GM23338 (cell line): ENCODE results near the gene PDE7B. TPM values are rescaled to one million over a fixed set of nuclear protein-coding genes. Genes with fewer than 3 reads are reported as not detected.

Experiments used
- ATAC-seq: fragments of 200-7000 bp; cut with Tn5 transposase; 3 replicates; pipeline ENCODE4 v1.9.1; 2020
- DNase-seq: peaks from one replicate; pipeline ENCODE4 v3.0.0-alpha.2; 2015; ENCODE audit warnings: low spot score
- H2AFZ ChIP-seq: fragments of 200-600 bp; sonication (generic); 2 replicates; pipeline ENCODE4 v1.8.0; 2016; ENCODE audit warnings: antibody characterized with exemption, mild to moderate bottlenecking, moderate library complexity
- H3F3A ChIP-seq: fragments of 200-600 bp; sonication (generic); replicated peaks from 2 replicates; pipeline ENCODE4 v1.8.0; 2017; ENCODE audit warnings: antibody characterized with exemption, mixed run types, low read depth
- H3K27ac ChIP-seq: fragments of 200-600 bp; sonication (generic); 2 replicates; pipeline ENCODE4 v1.6.1; 2016; ENCODE audit warnings: low read depth
- H3K27me3 ChIP-seq: fragments of 200-600 bp; sonication (generic); 2 replicates; pipeline ENCODE4 v1.8.0; 2016; ENCODE audit warnings: mild to moderate bottlenecking, mixed run types, moderate library complexity; ENCODE audit not compliant: insufficient read depth
- H3K36me3 ChIP-seq: fragments of 200-600 bp; sonication (generic); 2 replicates; pipeline ENCODE4 v1.8.0; 2016; ENCODE audit warnings: mild to moderate bottlenecking; ENCODE audit not compliant: insufficient read depth
- H3K4me1 ChIP-seq: fragments of 200-600 bp; sonication (generic); 2 replicates; pipeline ENCODE4 v1.8.0; 2016; ENCODE audit warnings: mild to moderate bottlenecking, moderate library complexity; ENCODE audit not compliant: insufficient read depth
- H3K4me2 ChIP-seq: fragments of 200-600 bp; sonication (generic); 2 replicates; pipeline ENCODE4 v1.7.1; 2017; ENCODE audit warnings: mixed run types
- H3K4me3 ChIP-seq: fragments of 200-600 bp; sonication (generic); 2 replicates; pipeline ENCODE4 v1.6.1; 2016; ENCODE audit warnings: mixed run types
- H3K79me2 ChIP-seq: fragments of 200-600 bp; sonication (generic); replicated peaks from 2 replicates; pipeline ENCODE4 v1.8.0; 2017; ENCODE audit warnings: mild to moderate bottlenecking; ENCODE audit not compliant: insufficient read depth
- H3K9me2 ChIP-seq: fragments of 200-600 bp; sonication (generic); 2 replicates; pipeline ENCODE4 v1.8.0; 2017; ENCODE audit not compliant: insufficient read depth
- H4K20me1 ChIP-seq: fragments of 200-600 bp; sonication (generic); replicated peaks from 2 replicates; pipeline ENCODE4 v1.8.0; 2017; ENCODE audit warnings: mild to moderate bottlenecking; ENCODE audit not compliant: insufficient read depth
- H3K27ac Mint-ChIP-seq: 2 replicates; pipeline ENCODE4 v1.8.0; 2020; ENCODE audit warnings: inconsistent platforms, mild to moderate bottlenecking, moderate library complexity, mixed read lengths
- H3K27me3 Mint-ChIP-seq: 3 replicates; pipeline ENCODE4 v1.8.0; 2022; ENCODE audit warnings: low read depth, mild to moderate bottlenecking, moderate library complexity, mixed read lengths, inconsistent platforms; ENCODE audit not compliant: insufficient read depth, poor library complexity
- H3K36me3 Mint-ChIP-seq: 3 replicates; pipeline ENCODE4 v1.8.0; 2021; ENCODE audit warnings: low read depth, mild to moderate bottlenecking, inconsistent platforms, moderate library complexity, mixed read lengths
- H3K4me1 Mint-ChIP-seq: 3 replicates; pipeline ENCODE4 v1.8.0; 2020; ENCODE audit warnings: mild to moderate bottlenecking, inconsistent platforms, mixed read lengths
- H3K4me3 Mint-ChIP-seq: 3 replicates; pipeline ENCODE4 v1.8.0; 2021; ENCODE audit warnings: moderate library complexity, mild to moderate bottlenecking, inconsistent platforms, mixed read lengths
- H3K9me3 Mint-ChIP-seq: 3 replicates; pipeline ENCODE4 v1.8.0; 2020; ENCODE audit warnings: moderate library complexity, mild to moderate bottlenecking, inconsistent platforms, mixed read lengths
- EZH2 ChIP-seq: fragments of 200-600 bp; sonication (generic); IDR thresholded peaks from one replicate; pipeline ENCODE4 v1.8.0; 2017; ENCODE audit warnings: antibody characterized with exemption, mild to moderate bottlenecking, low read depth; ENCODE audit not compliant: unreplicated experiment
- EZH2phosphoT487 ChIP-seq: fragments of 200-600 bp; sonication (generic); IDR thresholded peaks from one replicate; pipeline ENCODE4 v1.8.1; 2018; ENCODE audit warnings: antibody characterized with exemption; ENCODE audit not compliant: unreplicated experiment
- POLR2AphosphoS5 ChIP-seq: IDR thresholded peaks from 2 replicates; pipeline ENCODE4 v1.6.1; 2016; ENCODE audit warnings: antibody characterized with exemption, low read depth
- STAT1 ChIP-seq: IDR thresholded peaks from one replicate; pipeline ENCODE4 v1.6.1; 2016; ENCODE audit warnings: antibody characterized with exemption; ENCODE audit not compliant: unreplicated experiment
- ZNF114 ChIP-seq: fragments of 250-450 bp; sonication (Bioruptor Pico); IDR thresholded peaks from 2 replicates; pipeline ENCODE4 v1.5.0; 2020; ENCODE audit warnings: mild to moderate bottlenecking, moderate library complexity
- polyA plus RNA-seq: library from polyadenylated mRNA; unstranded; fragments of >200 nt; fragmentation: Nextera tagmentation; extraction: Ambion mirVana; gene quantifications from 2 replicates; pipeline ENCODE4 v1.2.1, GENCODE V29; 2016
- total RNA-seq: library from RNA; depleted of rRNA; stranded (reverse); fragments of >200 nt; shearing (Covaris generic); gene quantifications from 2 replicates; pipeline ENCODE4 v1.2.3, GENCODE V29; 2014
- TF ChIP-seq, protein P1 (sequence below): IDR thresholded peaks from one replicate; pipeline ENCODE4 v1.6.1; 2018; ENCODE audit warnings: antibody characterized with exemption; ENCODE audit not compliant: unreplicated experiment
- TF ChIP-seq, protein P2 (sequence below): IDR thresholded peaks from 2 replicates; pipeline ENCODE4 v1.6.1; 2016; ENCODE audit warnings: antibody characterized with exemption
- TF ChIP-seq, protein P3 (sequence below): fragments of 250-450 bp; sonication (Bioruptor Pico); IDR thresholded peaks from 2 replicates; pipeline ENCODE4 v1.5.0; 2020; ENCODE audit warnings: mild to moderate bottlenecking, moderate library complexity

The PDE7B gene
- total and polyA plus RNA-seq, 2 experiments from 2014 or later: 0.07 TPM; not detected in 1

DNA sequence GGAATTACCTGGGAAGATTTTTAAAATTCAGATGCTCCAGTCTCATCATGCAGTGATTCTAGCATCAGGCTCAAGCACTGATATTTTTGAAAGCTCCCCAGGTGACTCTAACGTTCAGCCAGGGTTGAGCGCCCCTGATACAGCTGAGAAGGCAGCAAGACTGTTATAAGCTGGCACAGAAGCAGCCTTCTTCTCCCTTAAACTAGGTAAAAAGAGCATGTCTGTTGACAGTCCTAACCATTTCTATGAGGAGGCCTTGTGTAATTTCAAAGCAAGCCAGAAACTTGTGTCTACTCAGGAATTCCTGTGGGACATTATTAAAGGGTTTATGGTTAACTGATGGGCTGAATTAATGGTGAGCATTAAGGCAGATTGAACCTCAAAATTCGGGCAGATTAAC, 141.9 kb downstream of the PDE7B start:
- no peaks in the 10 kb centered on the region for H3K4me1 Mint-ChIP-seq
- H3K27me3 Mint-ChIP-seq: no peaks in the 10 kb centered on the region
- Histone ChIP-seq H4K20me1 (no peaks in the 10 kb centered on the region), H3F3A (no peaks in the 10 kb centered on the region), H3K9me2 (no peaks in the 10 kb centered on the region; the same call in 1 of the 2 replicates), H3K36me3 (no peaks in the 10 kb centered on the region), H3K4me2 (no peak overlapping the region), H3K27ac (no peak overlapping the region), H3K4me1 (no peaks in the 10 kb centered on the region), H3K79me2 (no peaks in the 10 kb centered on the region), H3K27me3 (no peaks in the 10 kb centered on the region), H3K4me3 (no peak overlapping the region), H2AFZ (no peak overlapping the region)
- H3K4me3 Mint-ChIP-seq: no peak overlapping the region
- ATAC-seq (no peak), DNase-seq (no peak)
- no peak overlapping the region for H3K27ac Mint-ChIP-seq
- TF ChIP-seq POLR2AphosphoS5: no peak
- no peak for TF ChIP-seq STAT1
- TF ChIP-seq EZH2phosphoT487: no peak
- TF ChIP-seq, protein P1, sequence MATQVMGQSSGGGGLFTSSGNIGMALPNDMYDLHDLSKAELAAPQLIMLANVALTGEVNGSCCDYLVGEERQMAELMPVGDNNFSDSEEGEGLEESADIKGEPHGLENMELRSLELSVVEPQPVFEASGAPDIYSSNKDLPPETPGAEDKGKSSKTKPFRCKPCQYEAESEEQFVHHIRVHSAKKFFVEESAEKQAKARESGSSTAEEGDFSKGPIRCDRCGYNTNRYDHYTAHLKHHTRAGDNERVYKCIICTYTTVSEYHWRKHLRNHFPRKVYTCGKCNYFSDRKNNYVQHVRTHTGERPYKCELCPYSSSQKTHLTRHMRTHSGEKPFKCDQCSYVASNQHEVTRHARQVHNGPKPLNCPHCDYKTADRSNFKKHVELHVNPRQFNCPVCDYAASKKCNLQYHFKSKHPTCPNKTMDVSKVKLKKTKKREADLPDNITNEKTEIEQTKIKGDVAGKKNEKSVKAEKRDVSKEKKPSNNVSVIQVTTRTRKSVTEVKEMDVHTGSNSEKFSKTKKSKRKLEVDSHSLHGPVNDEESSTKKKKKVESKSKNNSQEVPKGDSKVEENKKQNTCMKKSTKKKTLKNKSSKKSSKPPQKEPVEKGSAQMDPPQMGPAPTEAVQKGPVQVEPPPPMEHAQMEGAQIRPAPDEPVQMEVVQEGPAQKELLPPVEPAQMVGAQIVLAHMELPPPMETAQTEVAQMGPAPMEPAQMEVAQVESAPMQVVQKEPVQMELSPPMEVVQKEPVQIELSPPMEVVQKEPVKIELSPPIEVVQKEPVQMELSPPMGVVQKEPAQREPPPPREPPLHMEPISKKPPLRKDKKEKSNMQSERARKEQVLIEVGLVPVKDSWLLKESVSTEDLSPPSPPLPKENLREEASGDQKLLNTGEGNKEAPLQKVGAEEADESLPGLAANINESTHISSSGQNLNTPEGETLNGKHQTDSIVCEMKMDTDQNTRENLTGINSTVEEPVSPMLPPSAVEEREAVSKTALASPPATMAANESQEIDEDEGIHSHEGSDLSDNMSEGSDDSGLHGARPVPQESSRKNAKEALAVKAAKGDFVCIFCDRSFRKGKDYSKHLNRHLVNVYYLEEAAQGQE: no peak
- TF ChIP-seq, protein P2, sequence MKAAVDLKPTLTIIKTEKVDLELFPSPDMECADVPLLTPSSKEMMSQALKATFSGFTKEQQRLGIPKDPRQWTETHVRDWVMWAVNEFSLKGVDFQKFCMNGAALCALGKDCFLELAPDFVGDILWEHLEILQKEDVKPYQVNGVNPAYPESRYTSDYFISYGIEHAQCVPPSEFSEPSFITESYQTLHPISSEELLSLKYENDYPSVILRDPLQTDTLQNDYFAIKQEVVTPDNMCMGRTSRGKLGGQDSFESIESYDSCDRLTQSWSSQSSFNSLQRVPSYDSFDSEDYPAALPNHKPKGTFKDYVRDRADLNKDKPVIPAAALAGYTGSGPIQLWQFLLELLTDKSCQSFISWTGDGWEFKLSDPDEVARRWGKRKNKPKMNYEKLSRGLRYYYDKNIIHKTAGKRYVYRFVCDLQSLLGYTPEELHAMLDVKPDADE: no peak
- TF ChIP-seq, protein P3, sequence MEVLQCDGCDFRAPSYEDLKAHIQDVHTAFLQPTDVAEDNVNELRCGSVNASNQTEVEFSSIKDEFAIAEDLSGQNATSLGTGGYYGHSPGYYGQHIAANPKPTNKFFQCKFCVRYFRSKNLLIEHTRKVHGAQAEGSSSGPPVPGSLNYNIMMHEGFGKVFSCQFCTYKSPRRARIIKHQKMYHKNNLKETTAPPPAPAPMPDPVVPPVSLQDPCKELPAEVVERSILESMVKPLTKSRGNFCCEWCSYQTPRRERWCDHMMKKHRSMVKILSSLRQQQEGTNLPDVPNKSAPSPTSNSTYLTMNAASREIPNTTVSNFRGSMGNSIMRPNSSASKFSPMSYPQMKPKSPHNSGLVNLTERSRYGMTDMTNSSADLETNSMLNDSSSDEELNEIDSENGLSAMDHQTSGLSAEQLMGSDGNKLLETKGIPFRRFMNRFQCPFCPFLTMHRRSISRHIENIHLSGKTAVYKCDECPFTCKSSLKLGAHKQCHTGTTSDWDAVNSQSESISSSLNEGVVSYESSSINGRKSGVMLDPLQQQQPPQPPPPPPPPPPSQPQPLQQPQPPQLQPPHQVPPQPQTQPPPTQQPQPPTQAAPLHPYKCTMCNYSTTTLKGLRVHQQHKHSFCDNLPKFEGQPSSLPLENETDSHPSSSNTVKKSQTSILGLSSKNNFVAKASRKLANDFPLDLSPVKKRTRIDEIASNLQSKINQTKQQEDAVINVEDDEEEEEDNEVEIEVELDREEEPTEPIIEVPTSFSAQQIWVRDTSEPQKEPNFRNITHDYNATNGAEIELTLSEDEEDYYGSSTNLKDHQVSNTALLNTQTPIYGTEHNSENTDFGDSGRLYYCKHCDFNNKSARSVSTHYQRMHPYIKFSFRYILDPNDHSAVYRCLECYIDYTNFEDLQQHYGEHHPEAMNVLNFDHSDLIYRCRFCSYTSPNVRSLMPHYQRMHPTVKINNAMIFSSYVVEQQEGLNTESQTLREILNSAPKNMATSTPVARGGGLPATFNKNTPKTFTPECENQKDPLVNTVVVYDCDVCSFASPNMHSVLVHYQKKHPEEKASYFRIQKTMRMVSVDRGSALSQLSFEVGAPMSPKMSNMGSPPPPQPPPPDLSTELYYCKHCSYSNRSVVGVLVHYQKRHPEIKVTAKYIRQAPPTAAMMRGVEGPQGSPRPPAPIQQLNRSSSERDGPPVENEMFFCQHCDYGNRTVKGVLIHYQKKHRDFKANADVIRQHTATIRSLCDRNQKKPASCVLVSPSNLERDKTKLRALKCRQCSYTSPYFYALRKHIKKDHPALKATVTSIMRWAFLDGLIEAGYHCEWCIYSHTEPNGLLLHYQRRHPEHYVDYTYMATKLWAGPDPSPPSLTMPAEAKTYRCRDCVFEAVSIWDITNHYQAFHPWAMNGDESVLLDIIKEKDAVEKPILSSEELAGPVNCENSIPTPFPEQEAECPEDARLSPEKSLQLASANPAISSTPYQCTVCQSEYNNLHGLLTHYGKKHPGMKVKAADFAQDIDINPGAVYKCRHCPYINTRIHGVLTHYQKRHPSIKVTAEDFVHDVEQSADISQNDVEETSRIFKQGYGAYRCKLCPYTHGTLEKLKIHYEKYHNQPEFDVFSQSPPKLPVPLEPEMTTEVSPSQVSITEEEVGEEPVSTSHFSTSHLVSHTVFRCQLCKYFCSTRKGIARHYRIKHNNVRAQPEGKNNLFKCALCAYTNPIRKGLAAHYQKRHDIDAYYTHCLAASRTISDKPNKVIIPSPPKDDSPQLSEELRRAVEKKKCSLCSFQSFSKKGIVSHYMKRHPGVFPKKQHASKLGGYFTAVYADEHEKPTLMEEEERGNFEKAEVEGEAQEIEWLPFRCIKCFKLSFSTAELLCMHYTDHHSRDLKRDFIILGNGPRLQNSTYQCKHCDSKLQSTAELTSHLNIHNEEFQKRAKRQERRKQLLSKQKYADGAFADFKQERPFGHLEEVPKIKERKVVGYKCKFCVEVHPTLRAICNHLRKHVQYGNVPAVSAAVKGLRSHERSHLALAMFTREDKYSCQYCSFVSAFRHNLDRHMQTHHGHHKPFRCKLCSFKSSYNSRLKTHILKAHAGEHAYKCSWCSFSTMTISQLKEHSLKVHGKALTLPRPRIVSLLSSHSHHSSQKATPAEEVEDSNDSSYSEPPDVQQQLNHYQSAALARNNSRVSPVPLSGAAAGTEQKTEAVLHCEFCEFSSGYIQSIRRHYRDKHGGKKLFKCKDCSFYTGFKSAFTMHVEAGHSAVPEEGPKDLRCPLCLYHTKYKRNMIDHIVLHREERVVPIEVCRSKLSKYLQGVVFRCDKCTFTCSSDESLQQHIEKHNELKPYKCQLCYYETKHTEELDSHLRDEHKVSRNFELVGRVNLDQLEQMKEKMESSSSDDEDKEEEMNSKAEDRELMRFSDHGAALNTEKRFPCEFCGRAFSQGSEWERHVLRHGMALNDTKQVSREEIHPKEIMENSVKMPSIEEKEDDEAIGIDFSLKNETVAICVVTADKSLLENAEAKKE (CRISPR knock-in tag): no peak
- no peak for TF ChIP-seq EZH2
- TF ChIP-seq ZNF114 (CRISPR knock-in tag): no peak
- no peaks in the 10 kb centered on the region for H3K36me3 Mint-ChIP-seq
- no peaks in the 10 kb centered on the region for H3K9me3 Mint-ChIP-seq
